HG02943 (cell line): Measurements from ENCODE around the gene RSL1D1.
"Not testable (repeated sequence)": the region's sequence is repeated elsewhere in the genome, so short reads cannot be mapped to it uniquely, and the experiment has no call there.

Experiments used
- ATAC-seq: cut with Tn5 transposase; IDR thresholded peaks from one replicate; pipeline ENCODE4 v1.9.1; 2021; ENCODE audit warnings: mild to moderate bottlenecking, low read depth, moderate library complexity; ENCODE audit not compliant: unreplicated experiment

The RSL1D1 gene

GRCh38 chr16:11848842-11849241 lies 2.5 kb downstream of the RSL1D1 start:
- ATAC-seq = no peak

- ATAC-seq = no peak
Measured at GRCh38 chr16:11844499-11844898, 6.8 kb downstream of the RSL1D1 start.

- ATAC-seq = no peak
Measured at GRCh38 chr16:11843861-11844260, 7.5 kb downstream of the RSL1D1 start.

GRCh38 chr16:11843206-11843605 lies 8.1 kb downstream of the RSL1D1 start:
- ATAC-seq = no peak

GRCh38 chr16:11841026-11841425 lies 10.3 kb downstream of the RSL1D1 start:
- ATAC-seq = no peak

- no peak for ATAC-seq
Measured at GRCh38 chr16:11836650-11837244, 14.6 kb downstream of the RSL1D1 start.

GRCh38 chr16:11835891-11836649 lies 15.3 kb downstream of the RSL1D1 start:
- ATAC-seq = no peak

GRCh38 chr16:11835309-11835708 lies 16.0 kb downstream of the RSL1D1 start:
- no peak for ATAC-seq

- ATAC-seq = no peak
Measured at GRCh38 chr16:11833951-11834695, 17.2 kb downstream of the RSL1D1 start.

- ATAC-seq = no peak
Measured at GRCh38 chr16:11828696-11829095, 22.6 kb downstream of the RSL1D1 start.

- ATAC-seq = not testable (repeated sequence)
Measured at GRCh38 chr16:11825520-11826165, 25.7 kb downstream of the RSL1D1 start.

GRCh38 chr16:11824362-11824761 lies 27.0 kb downstream of the RSL1D1 start:
- ATAC-seq = no peak

- not testable (repeated sequence) for ATAC-seq
Measured at GRCh38 chr16:11823645-11824044, 27.7 kb downstream of the RSL1D1 start.

- ATAC-seq = no peak
Measured at GRCh38 chr16:11819798-11820197, 31.5 kb downstream of the RSL1D1 start.

- ATAC-seq = not testable (repeated sequence)
Measured at GRCh38 chr16:11818970-11819369, 32.4 kb downstream of the RSL1D1 start.

- ATAC-seq = no peak
Measured at GRCh38 chr16:11816123-11816522, 35.2 kb downstream of the RSL1D1 start.

GRCh38 chr16:11814800-11815199 lies 36.5 kb downstream of the RSL1D1 start:
- not testable (repeated sequence) for ATAC-seq

- no peak for ATAC-seq
Measured at GRCh38 chr16:11806721-11807120, 44.6 kb downstream of the RSL1D1 start.

- no peak for ATAC-seq
Measured at GRCh38 chr16:11805556-11805955, 45.8 kb downstream of the RSL1D1 start.

- ATAC-seq = no peak
Measured at GRCh38 chr16:11801481-11802021, 49.8 kb downstream of the RSL1D1 start.

GRCh38 chr16:11800382-11800718 lies 51.0 kb downstream of the RSL1D1 start:
- ATAC-seq = no peak
